HG02943 (cell line): ENCODE data around the gene CRYBG3.

Experiments used
- ATAC-seq: cut with Tn5 transposase; IDR thresholded peaks from one replicate; pipeline ENCODE4 v1.9.1; 2021; ENCODE audit warnings: mild to moderate bottlenecking, low read depth, moderate library complexity; ENCODE audit not compliant: unreplicated experiment

Gene CRYBG3

DNA sequence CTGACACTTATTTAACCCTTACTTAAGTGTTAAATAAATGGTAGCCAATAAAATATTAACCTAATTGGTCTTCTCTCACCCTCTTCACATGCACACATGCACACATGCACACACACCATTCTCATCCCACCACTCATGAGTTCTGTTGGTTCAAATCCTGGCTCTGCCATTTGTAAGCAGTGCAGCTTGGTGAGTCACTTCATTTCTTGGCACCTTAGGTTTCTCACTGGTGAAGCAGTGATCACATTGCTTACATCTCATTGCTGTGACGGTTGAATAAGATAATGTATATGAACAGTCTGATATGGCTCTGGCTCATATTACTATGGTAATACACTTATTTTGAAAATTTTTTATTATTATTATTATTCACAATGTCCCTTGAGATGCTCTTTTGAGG, 116.6 kb downstream of the CRYBG3 start:
- ATAC-seq: no peak

- ATAC-seq: no peak
These were observed 117.6 kb downstream of the CRYBG3 start for GRCh38 chr3:97939401-97939800.

GRCh38 chr3:97940034-97940433, 118.2 kb downstream of the CRYBG3 start:
- ATAC-seq: no peak

- ATAC-seq: no peak
These were observed 121.2 kb downstream of the CRYBG3 start for GRCh38 chr3:97942801-97943546.

GRCh38 chr3:97948351-97949109, 126.7 kb downstream of the CRYBG3 start:
- no peak for ATAC-seq

- no peak for ATAC-seq
These were observed 127.3 kb downstream of the CRYBG3 start for GRCh38 chr3:97949110-97949485.

GRCh38 chr3:97949743-97950142, 127.9 kb downstream of the CRYBG3 start:
- no peak for ATAC-seq

DNA sequence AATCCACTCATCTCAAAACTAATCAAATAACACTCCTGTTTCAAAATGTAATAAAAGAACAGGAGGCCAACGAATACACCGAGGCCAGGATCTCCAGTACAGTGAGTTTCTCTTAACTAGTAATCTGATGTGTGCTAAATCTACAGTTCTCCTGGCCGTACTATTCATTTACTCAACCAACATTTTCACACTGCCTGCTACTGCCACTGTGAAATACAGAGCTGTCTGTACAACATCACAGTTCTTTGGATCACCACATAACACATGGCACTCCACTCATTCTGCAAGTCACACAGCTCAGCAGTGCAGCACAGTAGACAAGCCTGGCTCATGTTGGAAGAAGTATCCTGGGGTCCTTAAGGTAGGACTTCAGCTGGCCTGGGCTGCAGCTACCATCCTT, 128.5 kb downstream of the CRYBG3 start:
- no peak for ATAC-seq

GRCh38 chr3:97952280-97952679, 130.5 kb downstream of the CRYBG3 start:
- no peak for ATAC-seq

GRCh38 chr3:97952872-97953271, 131.1 kb downstream of the CRYBG3 start:
- ATAC-seq: no peak

- no peak for ATAC-seq
These were observed 132.5 kb downstream of the CRYBG3 start for GRCh38 chr3:97954228-97954827.

DNA sequence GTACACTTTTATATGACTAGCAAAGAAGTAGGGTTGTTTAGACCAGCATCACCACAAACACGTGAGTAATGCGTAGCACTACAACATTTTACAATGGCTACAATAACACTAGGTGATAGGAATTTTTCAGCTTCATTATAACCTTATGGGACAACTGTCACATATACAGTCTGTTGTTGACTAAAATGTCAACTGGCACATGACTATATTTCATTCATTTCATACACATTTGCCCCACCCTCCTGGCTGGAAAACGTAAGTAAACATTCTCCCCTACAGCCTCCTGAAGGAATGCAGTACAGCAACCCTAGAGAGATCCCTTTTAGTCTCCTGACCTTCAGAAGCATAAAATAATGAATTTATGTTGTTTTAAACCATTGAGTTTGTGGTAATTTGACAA, 134.2 kb downstream of the CRYBG3 start:
- ATAC-seq: no peak

DNA sequence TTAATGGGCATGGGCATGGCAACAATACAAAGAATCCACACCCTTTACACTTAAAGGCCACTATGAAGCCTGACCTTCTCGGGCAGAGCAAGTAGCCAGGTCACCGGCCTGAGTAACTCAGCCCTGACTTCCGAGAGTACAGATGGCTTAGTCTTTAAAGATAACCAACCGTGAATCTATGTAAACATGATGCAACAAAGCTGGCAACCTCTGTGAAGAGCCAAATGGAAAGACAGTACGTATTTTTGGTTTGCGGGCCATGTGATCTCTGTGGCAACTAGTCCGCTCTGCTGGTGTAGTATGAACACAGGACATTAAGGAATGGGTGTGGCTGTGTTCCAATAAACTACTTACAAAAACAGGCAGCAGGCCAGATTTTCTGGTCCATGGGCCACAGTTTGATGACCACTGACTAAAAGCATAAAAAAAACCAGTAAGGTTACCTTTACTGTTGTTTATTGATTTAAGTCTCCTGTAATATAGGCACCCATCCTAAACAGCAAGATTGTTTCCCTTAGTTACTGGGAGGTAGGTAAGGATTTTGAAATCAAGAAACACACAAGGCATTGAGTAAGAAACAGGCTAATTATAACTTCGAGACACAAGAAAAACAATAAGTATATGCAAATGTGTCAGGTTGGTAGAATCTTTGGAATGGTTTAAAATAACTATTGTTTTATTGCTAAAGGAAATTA, 136.0 kb downstream of the CRYBG3 start:
- no peak for ATAC-seq

GRCh38 chr3:97958396-97958795, 136.6 kb downstream of the CRYBG3 start:
- no peak for ATAC-seq

GRCh38 chr3:97958796-97959195, 137.0 kb downstream of the CRYBG3 start:
- no peak for ATAC-seq

DNA sequence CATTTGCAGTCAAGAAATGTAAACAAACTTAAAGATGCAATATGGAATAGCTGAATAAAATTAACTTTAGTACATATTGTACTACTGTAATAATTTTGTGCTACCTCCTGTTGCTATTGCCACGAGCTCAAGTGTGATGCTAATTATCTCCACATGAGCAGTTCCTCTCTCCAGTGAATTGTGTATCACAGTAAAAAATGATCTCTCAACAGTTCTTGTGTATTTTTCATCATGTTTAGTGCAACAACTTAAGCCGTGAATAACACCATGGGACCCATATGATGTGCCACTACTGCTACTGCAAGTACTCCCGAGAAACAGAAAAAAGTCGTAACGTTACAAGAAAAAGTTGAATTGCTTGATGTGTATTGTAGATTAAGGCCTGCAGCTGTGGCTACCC, 138.1 kb downstream of the CRYBG3 start:
- no peak for ATAC-seq

DNA sequence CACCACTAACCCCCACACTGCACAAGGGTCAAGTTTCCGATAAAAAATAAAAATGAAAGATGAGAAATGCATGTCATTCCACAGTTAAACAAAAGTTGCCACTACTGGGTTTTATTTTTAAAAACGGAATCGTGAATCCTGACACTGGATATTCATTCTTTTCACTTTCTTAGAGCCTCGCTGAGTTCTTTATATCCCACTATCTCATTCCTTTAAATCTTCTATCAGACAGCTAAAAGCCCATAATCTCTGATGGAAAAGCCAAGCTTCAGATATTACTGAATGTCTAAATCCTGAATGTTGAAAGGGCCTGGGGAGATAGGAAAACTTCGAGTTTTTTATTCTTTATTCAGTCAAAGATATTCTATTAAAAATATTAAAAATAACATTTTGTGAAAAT, 138.7 kb downstream of the CRYBG3 start:
- no peak for ATAC-seq

- no peak for ATAC-seq
These were observed 139.4 kb downstream of the CRYBG3 start for GRCh38 chr3:97960993-97961766.

DNA sequence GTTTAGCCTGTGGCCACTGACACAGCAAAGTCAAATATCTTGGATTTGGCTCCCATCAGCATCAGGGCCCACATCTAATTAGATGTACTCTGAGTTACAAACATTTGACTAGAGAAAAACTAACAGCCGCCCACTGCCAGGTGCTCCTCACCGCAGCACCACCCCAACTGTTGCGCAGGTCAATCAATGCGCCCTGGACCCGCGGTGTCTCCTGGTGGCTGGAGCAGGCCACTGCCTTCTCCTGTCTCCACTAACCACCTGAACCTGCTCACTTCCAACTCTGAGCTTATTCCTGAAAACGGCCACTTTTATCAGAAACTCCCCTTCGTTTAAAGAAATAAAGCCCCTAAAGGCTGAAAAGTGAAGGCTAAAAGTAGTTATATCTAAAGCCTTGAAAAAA, 146.2 kb downstream of the CRYBG3 start:
- ATAC-seq: no peak

- no peak for ATAC-seq
These were observed 146.6 kb downstream of the CRYBG3 start for GRCh38 chr3:97968376-97968775.
